NCI-H1417 treated with DMSO at 0.1 percent for 48 hours (cell line): Measurements from ENCODE around the gene PUS3.
A peak's percentile ranks its signal among the peaks of the same experiment; 100 is the strongest.

Experiments
- DNase-seq: peaks from one replicate; lab custom pipeline; 2025; lab: John Stamatoyannopoulos, UW

The PUS3 gene, protein sequence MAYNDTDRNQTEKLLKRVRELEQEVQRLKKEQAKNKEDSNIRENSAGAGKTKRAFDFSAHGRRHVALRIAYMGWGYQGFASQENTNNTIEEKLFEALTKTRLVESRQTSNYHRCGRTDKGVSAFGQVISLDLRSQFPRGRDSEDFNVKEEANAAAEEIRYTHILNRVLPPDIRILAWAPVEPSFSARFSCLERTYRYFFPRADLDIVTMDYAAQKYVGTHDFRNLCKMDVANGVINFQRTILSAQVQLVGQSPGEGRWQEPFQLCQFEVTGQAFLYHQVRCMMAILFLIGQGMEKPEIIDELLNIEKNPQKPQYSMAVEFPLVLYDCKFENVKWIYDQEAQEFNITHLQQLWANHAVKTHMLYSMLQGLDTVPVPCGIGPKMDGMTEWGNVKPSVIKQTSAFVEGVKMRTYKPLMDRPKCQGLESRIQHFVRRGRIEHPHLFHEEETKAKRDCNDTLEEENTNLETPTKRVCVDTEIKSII

DNA sequence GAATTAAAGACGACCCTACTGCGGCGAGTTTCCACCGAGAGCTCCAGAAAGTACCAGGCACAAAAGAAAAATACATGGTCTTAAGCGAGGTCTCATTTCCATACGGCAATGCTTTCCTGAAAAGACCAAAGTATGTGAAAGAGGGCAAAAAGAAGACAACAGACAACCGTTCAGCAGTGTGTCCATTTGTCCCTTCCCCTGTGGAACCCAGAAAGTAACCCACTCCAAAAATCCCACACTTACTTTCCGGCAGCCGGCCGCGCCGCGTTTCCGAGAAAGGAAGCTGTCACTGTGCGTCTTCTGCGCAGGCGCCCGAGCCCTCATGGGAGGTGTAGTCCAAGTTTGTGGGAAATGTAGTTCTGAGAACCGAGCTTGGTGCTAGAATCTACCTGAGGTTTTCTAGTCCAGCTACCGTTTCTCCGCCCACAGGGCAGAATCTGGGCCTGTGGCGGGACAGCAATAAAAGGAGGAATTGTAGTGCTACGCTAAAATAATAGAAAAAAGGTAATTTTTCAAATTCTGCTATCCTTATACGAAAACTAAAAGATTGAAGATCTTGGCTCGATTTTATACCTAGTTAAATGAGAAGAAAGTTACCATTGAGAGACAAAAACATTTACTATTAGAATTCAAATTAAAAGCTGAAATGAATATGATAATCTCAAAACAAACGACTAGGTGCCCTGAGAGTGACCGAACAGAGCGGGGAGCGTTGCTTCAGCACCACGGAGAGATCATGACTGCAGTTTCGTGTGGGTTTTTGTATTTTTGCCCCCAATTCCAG lies at the start of gene PUS3:
Gene PUS3, minus strand, starts transcription at position 280 of the 784 bp plus-strand sequence. CDS start 6,922 bp downstream, outside the sequence.
- DNase-seq: peak; percentile 82

DNA sequence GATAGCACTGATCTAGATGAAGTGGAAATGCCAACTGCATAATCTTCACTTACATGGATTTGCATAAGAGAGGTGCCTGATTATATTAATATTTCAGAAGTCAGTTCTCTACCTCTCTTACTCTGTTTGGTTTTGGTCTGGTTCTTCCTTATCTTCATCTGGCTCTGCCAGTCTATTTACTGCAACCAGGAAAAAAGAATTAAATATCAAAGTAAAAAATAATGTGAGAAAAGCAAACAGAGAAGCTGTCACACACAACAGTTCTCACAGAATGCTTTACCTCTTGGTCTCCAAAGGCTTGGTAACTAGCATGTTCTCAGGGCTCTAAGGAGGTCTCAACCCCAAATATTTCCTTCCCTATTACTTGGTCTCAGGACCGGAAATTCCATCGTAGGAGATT lies 49.6 kb upstream of the PUS3 start:
- no peak for DNase-seq

DNA sequence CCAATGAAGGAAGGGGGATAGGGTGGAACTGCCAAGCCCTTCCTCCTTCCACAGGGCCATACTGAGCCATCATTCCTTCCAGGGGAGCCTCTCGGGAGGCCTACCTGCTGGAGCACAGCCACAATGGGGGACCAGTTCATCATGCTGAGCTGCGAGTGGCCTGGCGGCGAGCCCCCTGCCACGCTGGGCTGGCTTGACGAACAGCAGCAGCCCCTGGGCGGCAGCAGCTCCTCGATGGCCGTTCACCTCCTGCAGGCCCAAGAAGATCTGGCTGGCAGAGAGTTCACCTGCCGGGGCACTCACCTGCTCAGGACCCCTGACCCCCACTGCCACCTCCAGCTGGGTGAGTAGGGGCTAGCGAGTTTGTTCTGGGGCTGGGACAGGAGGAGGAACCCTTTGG lies 48.7 kb upstream of the PUS3 start:
- DNase-seq: no peak

DNA sequence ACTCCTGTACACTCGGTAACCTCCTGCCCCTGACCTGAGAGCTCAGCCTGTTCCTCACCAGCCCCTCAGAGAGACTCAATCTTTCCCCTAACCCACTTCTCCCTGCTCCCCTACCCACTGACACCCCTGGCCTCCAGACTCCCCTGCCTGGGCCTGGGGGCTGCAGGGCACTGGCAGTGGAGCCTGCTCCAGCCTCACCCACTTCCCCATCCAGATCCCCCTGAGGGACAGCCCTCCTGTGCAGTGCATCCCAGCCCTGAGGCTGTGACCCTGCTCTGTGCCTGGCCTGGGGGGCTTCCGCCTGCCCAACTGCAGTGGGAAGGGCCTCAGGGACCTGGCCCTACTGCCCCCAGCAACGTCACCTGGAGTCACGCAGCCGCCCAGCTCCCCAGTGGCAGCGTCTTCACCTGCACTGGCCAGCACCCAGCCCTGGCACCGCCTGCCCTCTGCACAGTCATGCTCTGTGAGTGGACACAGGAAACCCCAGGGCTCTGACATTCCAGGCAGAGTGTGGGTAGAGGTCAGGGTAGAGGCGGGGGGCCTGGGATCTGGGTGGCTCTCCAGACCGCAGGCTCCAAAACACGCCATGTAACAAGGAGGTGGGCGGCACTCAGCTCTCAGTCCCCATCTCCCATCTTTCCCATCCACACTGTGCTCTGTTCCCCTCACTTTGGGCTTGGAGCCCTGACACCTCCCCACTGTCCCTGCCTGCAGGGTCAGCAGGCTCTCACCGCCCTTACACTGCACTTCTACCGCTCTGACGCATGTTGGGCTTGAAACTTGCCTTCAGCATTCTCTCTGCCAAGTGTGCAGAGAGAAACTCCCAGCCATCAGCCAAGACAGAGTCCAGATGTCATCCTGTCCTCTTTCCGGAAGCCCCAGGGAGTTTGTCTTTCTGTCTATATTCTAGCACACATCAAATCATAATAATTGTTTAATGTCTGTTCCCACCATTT lies 48.0 kb upstream of the PUS3 start:
- DNase-seq: no peak

GRCh38 chr11:125950178-125950490 lies 47.1 kb upstream of the PUS3 start:
- DNase-seq: no peak

- no peak for DNase-seq
Measured at GRCh38 chr11:125949271-125950177, 46.5 kb upstream of the PUS3 start.

DNA sequence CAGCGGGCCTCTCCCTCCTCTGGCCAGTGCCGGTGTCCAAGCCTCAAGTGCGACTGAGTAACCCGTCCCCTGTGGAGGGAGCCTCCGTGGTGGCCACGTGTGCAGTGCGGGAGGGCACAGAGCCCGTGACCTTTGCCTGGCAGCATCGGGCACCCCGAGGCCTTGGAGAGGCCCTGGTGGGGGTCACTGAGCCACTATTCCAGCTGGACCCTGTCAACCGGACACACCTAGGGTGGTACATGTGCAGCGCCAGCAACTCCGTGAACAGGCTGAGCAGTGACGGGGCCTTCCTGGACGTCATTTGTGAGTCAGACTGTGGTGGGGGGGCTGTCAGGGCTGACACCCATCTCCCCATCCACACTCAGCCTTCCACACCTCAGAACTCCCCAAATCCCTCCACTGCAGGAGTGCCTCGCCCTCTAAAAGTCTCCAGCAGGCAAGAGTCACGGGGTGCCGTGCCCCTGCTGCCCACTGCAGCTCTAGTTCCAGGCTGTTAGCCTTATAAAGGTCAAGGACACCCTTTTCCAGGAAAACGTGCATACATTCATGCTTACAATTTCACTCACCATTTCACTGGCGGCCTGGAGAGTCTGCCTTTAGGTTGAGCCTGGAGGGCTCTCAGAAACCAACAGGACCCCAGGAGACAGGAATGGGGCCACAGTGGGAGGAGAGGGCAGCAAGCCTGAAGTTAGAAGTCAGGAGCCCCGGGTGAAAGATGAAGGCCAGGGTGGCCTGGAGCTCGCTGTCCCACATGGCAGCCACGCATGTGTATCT lies 45.5 kb upstream of the PUS3 start:
- DNase-seq: no peak

GRCh38 chr11:125947419-125948277 lies 44.6 kb upstream of the PUS3 start:
- no peak for DNase-seq

DNA sequence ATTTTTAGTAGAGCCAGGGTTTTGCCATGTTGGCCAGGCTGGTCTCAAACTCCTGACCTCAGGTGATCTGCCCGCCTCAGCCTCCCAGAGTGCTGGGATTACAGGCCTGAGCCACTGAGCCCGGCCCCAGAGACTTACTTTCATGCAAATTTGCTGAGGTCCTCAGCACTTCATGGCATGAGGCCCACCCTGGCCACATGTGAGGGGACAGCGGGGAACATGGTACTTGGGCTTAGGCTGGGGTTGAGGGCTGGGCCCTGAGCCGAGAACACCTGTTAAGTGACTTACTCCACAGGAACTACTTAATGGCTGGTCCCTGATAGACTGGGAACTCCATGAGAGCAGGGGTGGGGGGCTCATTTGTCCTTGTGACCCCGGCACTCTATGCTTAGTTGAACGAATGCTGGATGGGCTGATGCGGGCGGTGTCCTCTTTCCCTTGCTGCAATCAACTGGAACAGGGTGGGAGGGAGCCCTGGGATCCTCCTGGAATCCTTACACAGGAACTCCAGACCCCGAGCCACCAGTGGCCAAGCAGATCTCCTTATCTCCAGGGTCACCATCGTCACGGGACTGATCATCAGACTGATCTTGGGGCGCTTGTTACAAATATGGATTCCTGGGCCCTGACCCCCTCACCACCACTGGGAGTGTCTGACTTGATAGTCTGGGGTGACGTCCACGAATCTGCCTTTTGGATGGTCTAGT lies 43.9 kb upstream of the PUS3 start:
- no peak for DNase-seq

GRCh38 chr11:125945797-125946520 lies 43.0 kb upstream of the PUS3 start, which contains the start of gene VSIG10L2:
VSIG10L2 (plus strand) TSS chr11:125946044; CDS start chr11:125946056, 12 bp downstream.
- DNase-seq: no peak

- no peak for DNase-seq
Measured at GRCh38 chr11:125945011-125945796, 42.2 kb upstream of the PUS3 start.

GRCh38 chr11:125944350-125945010 lies 41.5 kb upstream of the PUS3 start:
- no peak for DNase-seq

DNA sequence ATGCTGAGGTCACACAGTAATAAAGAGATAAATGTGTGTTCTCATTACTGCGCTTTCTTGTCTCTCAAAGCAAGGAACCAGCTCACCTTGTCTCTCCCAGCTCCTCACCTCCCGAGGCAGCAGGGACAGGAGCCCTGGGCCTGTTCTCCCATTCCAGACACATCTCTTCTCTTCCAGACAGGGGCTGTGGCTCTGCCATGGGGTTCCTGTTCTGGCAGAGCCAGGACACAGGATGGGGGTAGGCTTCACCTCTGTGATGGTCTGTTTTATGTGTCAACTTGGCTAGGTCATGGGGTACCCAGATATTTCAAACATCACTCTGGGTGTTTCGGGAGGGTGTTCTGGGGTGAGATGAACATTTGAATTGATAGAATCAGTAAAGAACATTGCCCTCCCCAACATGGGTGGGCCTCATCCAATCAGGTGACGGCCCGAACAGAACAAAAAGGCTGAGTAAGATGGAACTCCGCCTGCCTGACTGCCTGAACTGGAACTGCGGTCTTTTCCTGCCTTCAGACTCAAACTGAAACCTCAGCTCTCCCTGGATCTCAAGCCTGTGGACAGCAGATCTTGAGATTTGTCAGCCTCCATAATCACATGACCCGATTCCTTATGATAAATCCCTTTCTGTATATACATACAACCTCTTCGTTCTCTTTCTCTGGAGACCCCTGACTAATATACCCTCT lies 40.8 kb upstream of the PUS3 start:
- DNase-seq: no peak

DNA sequence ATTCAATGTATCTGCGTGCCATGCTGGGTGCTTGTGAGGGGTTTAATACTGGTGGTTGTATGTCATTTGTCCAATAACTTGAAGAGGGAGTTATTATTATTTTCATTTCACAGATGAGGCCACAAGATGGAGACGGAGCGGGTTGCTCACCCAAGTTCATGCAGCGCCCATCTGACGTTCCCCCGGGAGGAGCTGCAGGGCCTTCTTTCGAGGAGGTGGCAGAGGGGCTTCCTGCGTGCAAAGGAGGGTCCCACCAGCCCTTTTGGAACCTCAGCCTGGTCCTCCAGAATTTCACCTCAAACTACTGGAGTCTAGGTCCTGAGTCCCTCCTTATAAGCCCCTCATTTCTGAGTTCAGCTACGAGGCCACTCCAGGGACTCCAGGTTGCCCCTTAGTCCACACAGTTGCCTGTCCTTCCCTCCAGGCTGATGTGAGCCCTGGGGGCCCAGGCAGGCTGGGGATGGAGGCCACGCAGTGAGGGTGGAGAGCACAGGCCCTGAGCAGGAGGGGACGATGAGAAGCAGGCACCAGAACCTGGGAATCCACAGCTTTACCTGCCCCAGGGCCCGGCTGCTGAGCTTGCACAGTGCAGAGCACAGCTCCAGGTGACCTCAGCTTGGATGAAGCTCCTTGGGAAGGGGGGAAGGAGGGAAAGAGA lies 39.9 kb upstream of the PUS3 start:
- DNase-seq: no peak
